Prostate gland (tissue), 2 donors: ENCODE measurements around the gene TSSK3.

Source experiments
- POLR2A ChIP-seq: fragments of 450-650 bp; IDR thresholded peaks from one replicate; pipeline ENCODE4 v1.6.1; 2016; ENCODE audit warnings: antibody characterized with exemption, mild to moderate bottlenecking
- TF ChIP-seq, protein P1 (sequence below), 4 experiments: fragments of 200-600 bp in 2 of 4; fragments of 450-650 bp in 2 of 4; sonication (generic) in 2 of 4; IDR thresholded peaks; 1 replicate in 3 of 4; 2 replicates in 1 of 4; pipeline ENCODE4 v1.5.1; 2016 to 2019; ENCODE audit warnings: antibody characterized with exemption in 4 of 4, mild to moderate bottlenecking in 2 of 4, moderate library complexity in 2 of 4

DNA sequence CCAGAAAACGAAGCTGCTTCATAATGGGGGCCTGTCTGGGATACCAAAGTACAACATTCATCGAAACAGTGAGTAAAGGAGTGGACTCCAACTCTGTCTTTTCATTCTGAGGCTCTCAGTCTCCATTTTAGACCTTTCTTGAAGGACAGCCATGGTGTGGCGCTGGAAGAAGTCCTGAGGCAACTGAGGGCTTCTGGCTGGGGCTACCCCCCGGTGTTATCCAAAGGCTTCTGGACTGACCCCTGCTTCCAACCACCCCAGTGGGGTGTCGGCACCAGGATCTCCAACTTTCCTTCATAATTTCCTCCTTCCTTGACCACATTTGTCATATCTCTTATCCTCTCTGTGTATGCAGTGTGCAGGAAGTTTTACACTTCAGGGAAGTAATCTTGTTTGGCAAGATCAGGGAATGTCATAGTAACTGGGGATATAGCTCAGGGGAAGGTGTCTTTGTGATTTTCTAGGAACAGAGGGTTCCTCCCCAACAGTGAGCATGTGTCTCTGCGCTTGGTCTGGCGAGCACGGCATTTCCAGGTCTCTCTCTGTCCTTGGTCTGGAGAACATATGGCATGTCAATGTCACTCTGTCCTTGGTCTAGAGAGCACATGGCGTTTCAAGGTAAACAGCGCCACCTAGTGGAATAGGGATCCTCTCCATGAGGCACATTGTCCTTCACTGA lies 51.3 kb downstream of the TSSK3 start:
- TF ChIP-seq, protein P1, sequence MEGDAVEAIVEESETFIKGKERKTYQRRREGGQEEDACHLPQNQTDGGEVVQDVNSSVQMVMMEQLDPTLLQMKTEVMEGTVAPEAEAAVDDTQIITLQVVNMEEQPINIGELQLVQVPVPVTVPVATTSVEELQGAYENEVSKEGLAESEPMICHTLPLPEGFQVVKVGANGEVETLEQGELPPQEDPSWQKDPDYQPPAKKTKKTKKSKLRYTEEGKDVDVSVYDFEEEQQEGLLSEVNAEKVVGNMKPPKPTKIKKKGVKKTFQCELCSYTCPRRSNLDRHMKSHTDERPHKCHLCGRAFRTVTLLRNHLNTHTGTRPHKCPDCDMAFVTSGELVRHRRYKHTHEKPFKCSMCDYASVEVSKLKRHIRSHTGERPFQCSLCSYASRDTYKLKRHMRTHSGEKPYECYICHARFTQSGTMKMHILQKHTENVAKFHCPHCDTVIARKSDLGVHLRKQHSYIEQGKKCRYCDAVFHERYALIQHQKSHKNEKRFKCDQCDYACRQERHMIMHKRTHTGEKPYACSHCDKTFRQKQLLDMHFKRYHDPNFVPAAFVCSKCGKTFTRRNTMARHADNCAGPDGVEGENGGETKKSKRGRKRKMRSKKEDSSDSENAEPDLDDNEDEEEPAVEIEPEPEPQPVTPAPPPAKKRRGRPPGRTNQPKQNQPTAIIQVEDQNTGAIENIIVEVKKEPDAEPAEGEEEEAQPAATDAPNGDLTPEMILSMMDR (IDR thresholded peaks at IDR 0.05), result peak; percentile 55 to 85 (median 68)
- TF ChIP-seq POLR2A, result no peak
